VCaP (cell line): Measurements from ENCODE around the gene IQSEC1.

Source experiments
- H3K27ac ChIP-seq: fragments of 450-650 bp; 2 replicates; pipeline ENCODE4 v1.5.1; 2017
- TF ChIP-seq, protein P1 (sequence below): fragments of 450-650 bp; conservative IDR thresholded peaks from 2 replicates; pipeline ENCODE4 v1.5.1; 2017; ENCODE audit warnings: mild to moderate bottlenecking, moderate library complexity

IQSEC1 gene

DNA sequence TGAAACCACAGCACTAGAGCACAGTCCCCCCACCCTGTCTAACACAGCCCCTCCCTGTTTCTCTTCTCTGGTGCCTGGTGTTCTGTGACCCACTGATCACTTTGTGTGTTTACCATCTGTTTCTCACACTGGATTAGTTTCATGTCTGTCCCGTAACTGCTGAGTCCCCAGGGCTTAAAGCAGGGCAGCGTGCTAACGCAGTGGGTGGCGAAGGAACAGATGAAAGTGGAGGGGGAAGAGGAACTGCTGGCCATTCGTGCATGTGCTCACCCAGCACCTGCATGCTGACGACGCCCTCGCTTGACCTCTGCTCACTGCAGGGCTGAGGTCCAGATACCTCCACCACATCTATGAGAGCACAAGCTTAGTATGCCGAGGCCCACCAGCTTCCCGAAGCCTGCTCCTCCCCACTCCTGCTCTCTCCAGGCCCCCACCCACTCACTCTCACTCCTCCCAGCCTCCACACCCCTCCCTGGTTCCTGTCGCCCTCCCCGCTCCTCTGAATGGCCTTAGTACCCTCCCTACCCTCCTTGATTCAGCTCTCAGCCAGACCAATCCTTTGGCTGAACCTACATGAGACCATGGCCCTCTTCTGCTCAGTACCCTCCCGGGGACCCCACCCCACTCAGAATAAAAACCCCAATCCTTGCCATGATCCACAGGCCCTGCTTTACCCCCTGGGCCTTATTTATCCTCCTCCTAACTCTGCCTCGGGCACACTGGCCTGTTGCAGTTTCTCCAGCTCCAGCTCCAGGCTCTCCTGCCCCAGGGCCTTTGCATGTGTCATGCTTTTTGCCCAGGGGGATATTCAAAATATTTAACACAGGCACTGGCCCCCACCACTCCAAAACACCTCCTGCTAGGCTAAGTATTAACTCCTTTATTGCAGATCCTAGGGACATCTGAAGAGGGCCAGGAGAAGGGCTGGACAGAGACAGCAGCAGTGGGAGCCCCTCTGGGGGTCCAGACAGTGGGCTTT lies 15.1 kb upstream of the IQSEC1 start:
- peak overlapping the region; percentile 21; the same call in 1 of the 2 replicates for H3K27ac ChIP-seq
- TF ChIP-seq, protein P1, sequence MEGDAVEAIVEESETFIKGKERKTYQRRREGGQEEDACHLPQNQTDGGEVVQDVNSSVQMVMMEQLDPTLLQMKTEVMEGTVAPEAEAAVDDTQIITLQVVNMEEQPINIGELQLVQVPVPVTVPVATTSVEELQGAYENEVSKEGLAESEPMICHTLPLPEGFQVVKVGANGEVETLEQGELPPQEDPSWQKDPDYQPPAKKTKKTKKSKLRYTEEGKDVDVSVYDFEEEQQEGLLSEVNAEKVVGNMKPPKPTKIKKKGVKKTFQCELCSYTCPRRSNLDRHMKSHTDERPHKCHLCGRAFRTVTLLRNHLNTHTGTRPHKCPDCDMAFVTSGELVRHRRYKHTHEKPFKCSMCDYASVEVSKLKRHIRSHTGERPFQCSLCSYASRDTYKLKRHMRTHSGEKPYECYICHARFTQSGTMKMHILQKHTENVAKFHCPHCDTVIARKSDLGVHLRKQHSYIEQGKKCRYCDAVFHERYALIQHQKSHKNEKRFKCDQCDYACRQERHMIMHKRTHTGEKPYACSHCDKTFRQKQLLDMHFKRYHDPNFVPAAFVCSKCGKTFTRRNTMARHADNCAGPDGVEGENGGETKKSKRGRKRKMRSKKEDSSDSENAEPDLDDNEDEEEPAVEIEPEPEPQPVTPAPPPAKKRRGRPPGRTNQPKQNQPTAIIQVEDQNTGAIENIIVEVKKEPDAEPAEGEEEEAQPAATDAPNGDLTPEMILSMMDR: no peak

DNA sequence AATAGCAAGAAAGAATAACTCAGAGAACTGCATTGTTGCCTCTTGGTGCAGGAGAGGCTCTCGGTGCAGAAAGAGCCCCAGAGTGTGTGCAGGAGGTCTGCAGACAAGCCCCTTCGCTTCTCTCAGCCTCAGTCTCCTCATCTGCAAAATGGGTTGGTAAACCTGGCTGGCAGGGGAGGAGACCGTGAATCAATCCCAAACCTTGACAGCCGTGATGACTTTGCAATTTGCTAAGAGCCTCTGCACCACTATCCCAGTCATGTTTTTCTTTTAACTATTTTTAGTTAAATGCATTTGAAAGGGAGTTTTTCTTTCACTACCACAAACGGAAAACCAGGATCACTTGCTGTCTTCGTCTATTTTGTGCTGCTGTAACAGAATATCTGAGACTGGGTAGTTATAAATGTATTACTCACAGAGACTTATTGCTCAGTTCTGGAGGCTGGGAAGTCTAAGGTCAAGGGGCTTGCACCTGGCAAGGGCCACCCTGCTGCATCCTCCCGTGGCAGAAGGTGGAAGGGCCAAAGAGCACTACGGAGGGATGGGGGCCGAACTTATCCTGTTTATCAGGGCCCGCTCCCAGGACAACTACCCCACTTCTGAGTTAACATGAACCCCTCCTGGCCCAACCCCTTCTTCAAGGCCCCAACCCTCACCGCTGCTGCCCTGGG lies 14.2 kb upstream of the IQSEC1 start:
- peak overlapping the region; percentile 21; the same call in 1 of the 2 replicates for H3K27ac ChIP-seq
- TF ChIP-seq, protein P1: no peak

DNA sequence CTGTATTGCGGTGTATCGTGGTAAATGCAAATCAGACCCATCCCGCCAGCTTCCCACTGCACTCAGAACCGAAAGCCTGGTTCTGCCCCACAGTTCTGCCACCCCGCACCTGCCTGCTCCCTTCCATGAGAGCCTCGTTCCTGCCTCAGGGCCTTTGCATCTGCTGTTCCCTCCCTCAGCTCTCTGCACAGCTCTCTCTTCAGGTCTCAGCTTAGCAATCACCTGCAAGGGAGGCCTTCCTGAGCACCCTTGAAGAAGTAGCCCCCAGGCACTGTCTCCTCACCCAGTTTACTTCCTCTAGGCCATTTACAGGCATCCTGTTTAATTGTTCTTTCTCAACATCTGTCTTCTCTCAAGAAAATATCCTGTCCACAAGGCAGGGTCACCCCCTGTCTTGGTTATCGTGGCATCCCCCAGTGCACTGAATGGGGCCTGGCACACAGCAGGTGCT lies 13.3 kb upstream of the IQSEC1 start:
- TF ChIP-seq, protein P1: no peak
- H3K27ac ChIP-seq: no peak overlapping the region

DNA sequence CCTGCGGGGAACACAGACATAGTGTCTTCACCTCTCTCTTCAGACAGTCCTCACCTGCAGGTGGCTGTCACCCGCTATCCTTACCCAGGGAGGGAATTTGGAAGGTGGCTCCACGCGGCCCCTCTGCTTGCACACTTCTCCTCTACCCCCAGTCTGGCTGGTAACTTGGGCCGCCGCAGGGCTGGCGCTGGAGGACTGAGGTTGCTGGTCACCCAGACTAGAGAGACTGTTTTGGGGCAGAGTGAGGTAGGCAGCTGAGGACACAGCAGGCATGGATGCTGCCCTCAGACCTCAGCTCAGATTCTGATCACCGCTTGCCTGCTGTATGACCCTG lies 12.6 kb upstream of the IQSEC1 start:
- H3K27ac ChIP-seq: no peak overlapping the region
- TF ChIP-seq, protein P1: no peak

DNA sequence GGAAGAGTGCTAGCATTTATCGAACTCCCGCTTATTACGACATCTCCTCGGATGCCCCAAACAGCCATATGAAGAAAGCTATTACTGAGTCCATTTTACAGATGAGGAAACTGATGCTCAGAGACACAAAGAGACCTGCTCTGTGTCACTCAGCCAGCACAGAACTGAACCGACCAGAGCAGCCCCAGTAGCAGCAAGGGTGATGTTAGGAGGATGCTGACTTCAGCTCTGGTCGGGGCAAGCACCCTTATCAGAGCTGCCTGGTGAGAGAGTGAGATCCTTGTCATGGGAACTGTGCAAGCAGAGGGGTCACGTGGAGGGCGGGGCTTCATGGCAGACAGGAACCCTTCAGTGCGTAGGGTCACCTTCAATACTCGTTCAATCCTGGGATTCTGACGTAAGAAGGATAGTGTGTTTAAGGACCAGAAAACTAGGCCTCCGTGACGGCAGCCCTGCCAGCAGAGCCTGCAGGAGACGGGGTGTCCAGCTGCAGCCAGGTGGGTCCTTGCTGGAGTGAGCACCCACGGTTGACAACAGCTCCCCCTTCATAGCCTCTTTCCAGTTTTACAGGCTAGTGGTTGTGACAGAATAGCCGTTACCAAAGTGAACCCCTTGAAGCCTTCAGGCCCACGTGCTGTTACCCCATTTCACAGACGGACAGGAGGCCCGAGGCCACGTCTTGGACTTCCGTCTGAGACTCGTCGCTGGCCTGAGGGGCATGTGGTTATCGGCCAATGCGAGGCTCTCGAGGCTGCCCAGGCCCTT lies 12.0 kb upstream of the IQSEC1 start:
- no peak overlapping the region for H3K27ac ChIP-seq
- TF ChIP-seq, protein P1: no peak

DNA sequence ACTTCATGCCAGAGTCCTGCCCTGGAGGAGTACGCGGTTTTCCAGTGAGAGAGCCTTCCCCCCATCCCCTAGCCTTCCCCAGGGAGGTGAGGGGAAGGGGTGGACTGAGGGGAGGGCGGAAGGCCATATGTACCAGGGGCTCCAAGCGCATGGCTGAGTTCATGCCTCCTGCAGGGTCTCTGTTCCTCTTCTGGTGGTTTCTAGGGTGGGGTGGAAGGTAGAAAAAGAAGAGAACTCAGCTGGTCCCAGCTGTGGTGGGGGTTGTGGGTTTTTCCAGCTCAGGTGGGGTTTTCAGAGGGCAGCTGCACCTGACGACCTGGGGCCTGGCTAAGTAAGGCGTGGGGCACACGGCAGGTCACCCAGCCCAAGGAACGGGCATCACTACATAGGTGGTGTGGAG lies 10.7 kb upstream of the IQSEC1 start:
- TF ChIP-seq, protein P1: no peak
- no peak overlapping the region for H3K27ac ChIP-seq

DNA sequence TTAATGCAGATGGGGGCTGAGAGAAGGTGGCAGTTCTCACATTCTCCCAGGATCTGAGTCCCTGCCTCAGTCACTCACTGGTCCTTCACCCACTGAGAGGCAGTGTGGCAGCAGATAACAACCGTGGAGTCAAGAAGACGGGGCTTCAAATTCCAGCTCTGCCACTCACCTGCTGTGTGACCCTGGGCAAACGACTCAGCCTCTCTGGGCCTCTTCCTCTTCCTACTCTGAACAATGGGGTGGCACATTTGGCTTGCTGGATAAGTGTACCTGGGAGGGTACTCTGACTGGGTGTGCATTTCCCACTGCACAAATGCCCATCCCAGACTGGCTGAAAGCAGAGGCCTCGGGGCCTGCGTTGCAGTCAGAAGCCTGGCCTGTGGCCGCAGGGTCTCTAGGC lies 10.0 kb upstream of the IQSEC1 start:
- TF ChIP-seq, protein P1: no peak
- no peak overlapping the region for H3K27ac ChIP-seq
